Measurements from ENCODE around the gene KDM6B.

GRCh38 chr17:7878234-7878633 lies 44.2 kb downstream of the KDM6B start:
- no peak for TF ChIP-seq POLR2A (IDR thresholded peaks at IDR 0.05; ENCODE audit: low read length)
- TF ChIP-seq GATA1 (IDR thresholded peaks at IDR 0.05; ENCODE audit: low read depth, low read length) = no peak
